Measurements from ENCODE around the gene PSMD13.

DNA sequence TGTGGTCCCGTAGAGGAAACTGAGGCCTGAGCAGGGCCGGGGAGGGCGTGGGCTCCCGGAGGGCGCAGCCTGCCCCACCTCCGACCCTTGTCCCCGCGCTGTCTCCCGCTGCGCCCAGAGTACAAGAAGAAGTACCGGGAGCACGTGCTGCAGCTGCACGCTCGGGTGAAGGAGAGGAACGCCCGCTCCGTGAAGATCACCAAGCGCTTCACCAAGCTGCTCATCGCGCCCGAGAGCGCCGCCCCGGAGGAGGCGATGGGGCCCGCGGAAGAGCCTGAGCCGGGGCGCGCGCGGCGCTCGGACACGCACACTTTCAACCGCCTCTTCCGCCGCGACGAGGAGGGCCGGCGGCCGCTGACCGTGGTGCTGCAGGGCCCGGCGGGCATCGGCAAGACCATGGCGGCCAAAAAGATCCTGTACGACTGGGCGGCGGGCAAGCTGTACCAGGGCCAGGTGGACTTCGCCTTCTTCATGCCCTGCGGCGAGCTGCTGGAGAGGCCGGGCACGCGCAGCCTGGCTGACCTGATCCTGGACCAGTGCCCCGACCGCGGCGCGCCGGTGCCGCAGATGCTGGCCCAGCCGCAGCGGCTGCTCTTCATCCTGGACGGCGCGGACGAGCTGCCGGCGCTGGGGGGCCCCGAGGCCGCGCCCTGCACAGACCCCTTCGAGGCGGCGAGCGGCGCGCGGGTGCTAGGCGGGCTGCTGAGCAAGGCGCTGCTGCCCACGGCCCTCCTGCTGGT, 43.4 kb downstream of the PSMD13 start:
- TF ChIP-seq, protein P1, sequence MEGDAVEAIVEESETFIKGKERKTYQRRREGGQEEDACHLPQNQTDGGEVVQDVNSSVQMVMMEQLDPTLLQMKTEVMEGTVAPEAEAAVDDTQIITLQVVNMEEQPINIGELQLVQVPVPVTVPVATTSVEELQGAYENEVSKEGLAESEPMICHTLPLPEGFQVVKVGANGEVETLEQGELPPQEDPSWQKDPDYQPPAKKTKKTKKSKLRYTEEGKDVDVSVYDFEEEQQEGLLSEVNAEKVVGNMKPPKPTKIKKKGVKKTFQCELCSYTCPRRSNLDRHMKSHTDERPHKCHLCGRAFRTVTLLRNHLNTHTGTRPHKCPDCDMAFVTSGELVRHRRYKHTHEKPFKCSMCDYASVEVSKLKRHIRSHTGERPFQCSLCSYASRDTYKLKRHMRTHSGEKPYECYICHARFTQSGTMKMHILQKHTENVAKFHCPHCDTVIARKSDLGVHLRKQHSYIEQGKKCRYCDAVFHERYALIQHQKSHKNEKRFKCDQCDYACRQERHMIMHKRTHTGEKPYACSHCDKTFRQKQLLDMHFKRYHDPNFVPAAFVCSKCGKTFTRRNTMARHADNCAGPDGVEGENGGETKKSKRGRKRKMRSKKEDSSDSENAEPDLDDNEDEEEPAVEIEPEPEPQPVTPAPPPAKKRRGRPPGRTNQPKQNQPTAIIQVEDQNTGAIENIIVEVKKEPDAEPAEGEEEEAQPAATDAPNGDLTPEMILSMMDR (conservative IDR thresholded peaks at IDR 0.05 in 1 of 2, IDR thresholded peaks at IDR 0.05 in 1 of 2; ENCODE audit: extremely low read depth in 1 of 2, insufficient read depth in 1 of 2, low read depth in 1 of 2, low read length in 2 of 2), result no peak
- no peak for TF ChIP-seq EZH2 (IDR thresholded peaks at IDR 0.05; ENCODE audit: borderline replicate concordance, low read length)
